ENCODE measurements around the gene UCN.

DNA sequence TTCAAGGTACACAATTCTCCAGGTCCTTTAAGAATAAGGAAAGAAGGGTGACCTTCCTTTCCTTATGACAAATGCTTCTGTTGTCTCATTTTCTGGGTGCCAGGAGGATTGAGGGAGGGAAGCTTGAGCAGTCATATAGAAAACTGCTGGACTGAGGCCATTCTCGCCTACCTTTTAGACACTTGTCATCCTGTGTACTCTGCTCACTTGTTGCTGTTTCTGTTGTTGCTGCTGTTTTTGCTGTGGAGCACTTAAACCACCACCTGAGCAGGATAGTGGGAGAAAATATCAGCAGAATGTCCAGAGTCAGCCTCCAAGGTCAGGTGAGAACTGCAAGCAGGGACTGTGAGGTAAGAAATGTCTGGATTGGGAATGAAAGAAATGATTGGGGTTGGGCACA lies 30.2 kb downstream of the UCN start:
- TF ChIP-seq, protein P1, sequence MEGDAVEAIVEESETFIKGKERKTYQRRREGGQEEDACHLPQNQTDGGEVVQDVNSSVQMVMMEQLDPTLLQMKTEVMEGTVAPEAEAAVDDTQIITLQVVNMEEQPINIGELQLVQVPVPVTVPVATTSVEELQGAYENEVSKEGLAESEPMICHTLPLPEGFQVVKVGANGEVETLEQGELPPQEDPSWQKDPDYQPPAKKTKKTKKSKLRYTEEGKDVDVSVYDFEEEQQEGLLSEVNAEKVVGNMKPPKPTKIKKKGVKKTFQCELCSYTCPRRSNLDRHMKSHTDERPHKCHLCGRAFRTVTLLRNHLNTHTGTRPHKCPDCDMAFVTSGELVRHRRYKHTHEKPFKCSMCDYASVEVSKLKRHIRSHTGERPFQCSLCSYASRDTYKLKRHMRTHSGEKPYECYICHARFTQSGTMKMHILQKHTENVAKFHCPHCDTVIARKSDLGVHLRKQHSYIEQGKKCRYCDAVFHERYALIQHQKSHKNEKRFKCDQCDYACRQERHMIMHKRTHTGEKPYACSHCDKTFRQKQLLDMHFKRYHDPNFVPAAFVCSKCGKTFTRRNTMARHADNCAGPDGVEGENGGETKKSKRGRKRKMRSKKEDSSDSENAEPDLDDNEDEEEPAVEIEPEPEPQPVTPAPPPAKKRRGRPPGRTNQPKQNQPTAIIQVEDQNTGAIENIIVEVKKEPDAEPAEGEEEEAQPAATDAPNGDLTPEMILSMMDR (IDR thresholded peaks at IDR 0.05): no peak
- no peak for TF ChIP-seq POLR2A (IDR thresholded peaks at IDR 0.05)
